Activated CD8-positive, alpha-beta memory T cell treated with anti-CD3 and anti-CD28 coated beads for 36 hours (primary cell): ENCODE data around the gene PEA15. TPM values are rescaled to one million over a fixed set of nuclear protein-coding genes. Genes with fewer than 3 reads are reported as not detected.

ENCODE experiments used
- CTCF ChIA-PET: fragments of 350-600 bp; sonication (Branson Sonifier 250); formaldehyde crosslinking; loops from one replicate; lab custom pipeline; 2021; ENCODE audit warnings: antibody characterized with exemption; lab: Charles Lee
- POLR2A ChIA-PET: fragments of 350-600 bp; sonication (Branson Sonifier 250); formaldehyde crosslinking; loops from one replicate; lab custom pipeline; 2021; ENCODE audit warnings: antibody characterized with exemption; lab: Charles Lee
- total RNA-seq, 2 experiments: library from RNA; stranded (reverse); gene quantifications; one replicate each; pipeline ENCODE4 v1.2.3, GENCODE V29; 2021

The PEA15 gene
- total RNA-seq, 2 experiments from 2014 or later, result 78.4 to 81.3 TPM

DNA sequence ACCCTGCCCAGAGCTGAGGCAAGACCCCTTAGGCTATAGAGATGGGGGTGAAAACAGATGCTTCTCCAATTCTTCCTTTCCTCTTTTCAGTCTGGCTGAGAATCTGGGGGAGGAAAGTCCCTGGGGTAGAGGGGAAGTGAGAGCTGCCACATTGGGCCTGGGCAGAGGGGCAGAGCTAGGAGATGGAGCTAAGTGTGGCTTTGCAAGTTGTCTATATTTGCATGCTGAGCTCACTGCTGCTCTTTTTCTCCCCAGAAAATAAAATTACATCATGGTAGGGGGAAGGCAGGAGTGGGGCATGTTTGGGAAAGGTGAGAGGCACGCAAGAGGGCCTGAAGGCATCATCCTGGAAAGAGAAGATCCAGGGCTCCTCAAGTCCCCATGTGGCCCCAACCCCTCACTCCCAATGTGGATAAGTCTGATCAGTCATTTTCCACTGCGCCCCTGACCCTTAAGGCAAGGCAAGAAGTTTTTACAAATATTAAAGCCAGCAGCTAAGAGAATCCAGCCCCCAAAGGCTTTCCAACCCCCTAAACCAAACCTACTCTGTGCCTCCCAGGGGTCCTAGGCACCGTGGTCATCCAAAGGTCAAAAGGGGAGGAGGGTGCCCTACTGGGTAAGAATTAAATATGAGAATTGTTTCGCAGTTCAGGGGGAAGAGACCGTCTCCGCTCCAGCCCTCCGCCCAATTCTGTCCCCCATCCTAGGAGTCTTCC is 500 bp upstream of the PEA15 start:
- ChIA-PET CTCF (interaction anchor here (0.6 to 1.7 kb wide), 3 partner anchors 86 to 280 kb away, joined by 3 to 5 read pairs (median 4); partner anchors contain the start of gene IGSF8), POLR2A (no interaction called here)

DNA sequence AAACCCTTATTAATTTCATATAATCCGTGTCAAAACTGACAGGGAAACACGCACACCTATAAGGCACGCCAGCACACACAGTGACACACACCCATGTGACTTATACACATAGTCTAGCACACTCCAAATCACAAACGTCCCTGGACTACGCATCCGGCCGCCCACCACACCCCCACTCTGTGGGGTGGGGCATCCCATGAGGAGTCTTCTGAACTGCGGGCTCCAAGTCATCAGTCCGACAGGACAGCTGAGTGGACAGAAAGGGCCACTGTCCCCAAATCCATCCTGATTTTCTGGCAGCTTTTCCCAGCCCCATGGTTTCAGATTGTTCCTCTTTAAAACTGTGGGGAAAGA is 829 bp downstream of the PEA15 start:
- ChIA-PET POLR2A (interaction anchor here (0.6 kb wide), 1 partner anchor 83 kb away, joined by 4 read pairs; no protein-coding TSS in a partner anchor), CTCF (interaction anchor here (0.6 to 1.7 kb wide), 3 partner anchors 13 to 86 kb away, joined by 3 to 4 read pairs (median 3); no protein-coding TSS in a partner anchor)

DNA sequence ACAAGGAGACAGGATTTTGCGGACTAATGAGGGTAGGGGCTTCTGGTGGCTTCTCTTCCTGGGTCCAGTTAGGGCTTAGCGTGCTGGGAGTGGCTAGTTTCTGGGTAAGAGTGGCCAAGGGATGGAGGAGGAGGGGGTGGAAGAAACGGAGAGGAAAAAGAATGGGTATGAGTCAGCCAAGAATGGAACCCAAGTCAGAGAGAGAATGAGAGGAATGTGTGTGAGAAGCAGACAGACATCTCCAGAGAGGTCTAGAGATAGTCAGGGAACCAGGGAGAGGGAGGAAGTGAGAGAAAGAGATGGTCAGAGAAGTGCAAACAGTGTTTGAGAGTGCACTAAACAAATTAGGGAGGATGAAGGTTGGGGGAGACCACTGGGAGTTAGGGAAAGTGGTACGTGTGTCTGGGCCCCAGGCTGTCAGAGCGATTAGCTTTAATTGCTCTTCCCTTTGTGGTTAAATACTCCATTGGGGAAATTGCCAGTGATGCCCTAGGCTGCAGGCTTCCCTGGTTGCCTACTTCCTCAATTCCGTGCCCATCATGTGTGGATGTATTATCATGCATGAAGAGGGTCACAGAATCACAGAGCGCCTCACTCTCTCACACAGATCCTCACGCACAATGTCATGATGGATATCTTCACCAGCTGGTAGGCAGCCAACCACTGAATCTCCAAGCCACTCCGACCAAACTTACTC is 1.4 kb downstream of the PEA15 start:
- POLR2A ChIA-PET, result interaction anchor here (0.6 to 2.4 kb wide), 2 partner anchors 78 to 82 kb away, joined by 4 to 7 read pairs; partner anchors contain the start of gene PEX19
- CTCF ChIA-PET, result interaction anchor here (0.6 to 1.7 kb wide), 3 partner anchors 13 to 85 kb away, joined by 3 to 4 read pairs (median 3); no protein-coding TSS in a partner anchor

DNA sequence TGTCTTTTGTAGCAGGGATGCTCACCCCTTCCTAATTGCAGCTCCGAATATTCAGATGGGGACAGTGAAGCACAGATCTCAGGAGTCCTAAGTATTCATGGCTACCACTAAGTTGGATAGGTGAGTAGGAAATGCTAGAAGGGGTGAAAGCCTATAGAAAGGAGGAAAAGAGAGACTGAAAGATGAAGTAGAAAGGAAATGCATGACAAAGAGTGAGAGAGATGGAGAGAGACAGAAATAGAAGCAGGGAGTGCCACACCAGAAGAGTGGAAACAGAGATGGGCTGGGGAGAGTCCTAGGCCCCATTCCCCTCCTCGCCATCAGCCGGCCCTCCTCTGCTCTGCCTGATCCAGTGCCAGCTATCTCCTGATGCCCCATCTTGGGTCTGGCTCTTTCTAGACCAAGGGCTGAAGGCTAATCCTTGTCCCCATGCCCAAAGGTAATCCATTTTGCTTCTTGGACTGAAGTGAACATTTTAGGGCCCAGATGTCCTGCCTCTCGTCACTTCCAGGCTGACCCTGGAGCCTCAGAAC is 2.0 kb downstream of the PEA15 start:
- ChIA-PET POLR2A (interaction anchor here (0.7 to 2.4 kb wide), 2 partner anchors 78 to 82 kb away, joined by 3 to 7 read pairs; partner anchors contain the start of gene PEX19), CTCF (interaction anchor here (1.7 to 2.6 kb wide), 2 partner anchors 14 to 15 kb away, joined by 3 to 11 read pairs; no protein-coding TSS in a partner anchor)

- CTCF ChIA-PET, result interaction anchor here (1.2 to 2.6 kb wide), 2 partner anchors 15 to 44 kb away, joined by 3 to 11 read pairs; no protein-coding TSS in a partner anchor
Observed at GRCh38 chr1:160207771-160208556, 2.8 kb downstream of the PEA15 start.

DNA sequence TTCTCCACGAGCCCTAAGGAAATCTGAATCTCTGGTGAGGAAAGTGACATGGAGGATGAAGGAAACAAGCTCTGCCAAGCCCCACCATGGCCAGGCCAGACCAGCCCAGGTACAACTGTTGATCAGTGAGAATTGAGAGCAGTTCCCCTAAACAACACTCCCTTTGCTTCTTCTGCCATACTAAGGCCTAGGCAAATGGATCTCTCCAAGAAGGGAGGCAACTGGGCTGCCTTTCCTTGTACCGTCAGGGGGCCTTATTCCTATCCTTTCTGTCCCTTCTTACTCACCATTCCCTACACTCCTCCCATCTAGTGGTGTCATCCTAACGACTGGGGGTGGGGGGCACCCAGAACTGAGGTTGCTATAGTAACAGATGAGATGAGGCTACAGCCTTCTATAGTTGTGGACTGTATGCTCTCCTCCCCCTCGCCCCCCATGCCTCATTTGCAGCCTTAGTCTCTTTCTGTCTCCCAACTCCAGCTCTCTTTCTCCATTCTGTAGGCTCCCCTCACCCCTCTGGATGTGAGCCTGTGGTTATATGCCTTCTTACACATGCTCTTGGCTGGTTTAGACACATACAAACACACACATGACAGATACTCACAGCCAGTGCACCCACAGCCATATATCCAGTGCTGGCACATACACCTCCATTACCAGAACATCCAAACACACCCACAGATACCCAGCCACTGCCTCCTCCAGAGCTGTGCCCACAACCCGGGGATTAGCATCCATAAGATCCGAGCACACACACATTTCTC is 3.6 kb downstream of the PEA15 start:
- ChIA-PET POLR2A (interaction anchor here (2.4 kb wide), 1 partner anchor 76 kb away, joined by 7 read pairs; the partner anchor contains the start of gene PEX19), CTCF (interaction anchor here (1.2 to 2.6 kb wide), 2 partner anchors 16 to 43 kb away, joined by 3 to 11 read pairs; no protein-coding TSS in a partner anchor)

More at GRCh38 chr1:160207771-160208556, 2.8 kb downstream of the PEA15 start:
- POLR2A ChIA-PET, result interaction anchor here (0.7 to 2.4 kb wide), 2 partner anchors 77 to 81 kb away, joined by 3 to 7 read pairs; partner anchors contain the start of gene PEX19

DNA sequence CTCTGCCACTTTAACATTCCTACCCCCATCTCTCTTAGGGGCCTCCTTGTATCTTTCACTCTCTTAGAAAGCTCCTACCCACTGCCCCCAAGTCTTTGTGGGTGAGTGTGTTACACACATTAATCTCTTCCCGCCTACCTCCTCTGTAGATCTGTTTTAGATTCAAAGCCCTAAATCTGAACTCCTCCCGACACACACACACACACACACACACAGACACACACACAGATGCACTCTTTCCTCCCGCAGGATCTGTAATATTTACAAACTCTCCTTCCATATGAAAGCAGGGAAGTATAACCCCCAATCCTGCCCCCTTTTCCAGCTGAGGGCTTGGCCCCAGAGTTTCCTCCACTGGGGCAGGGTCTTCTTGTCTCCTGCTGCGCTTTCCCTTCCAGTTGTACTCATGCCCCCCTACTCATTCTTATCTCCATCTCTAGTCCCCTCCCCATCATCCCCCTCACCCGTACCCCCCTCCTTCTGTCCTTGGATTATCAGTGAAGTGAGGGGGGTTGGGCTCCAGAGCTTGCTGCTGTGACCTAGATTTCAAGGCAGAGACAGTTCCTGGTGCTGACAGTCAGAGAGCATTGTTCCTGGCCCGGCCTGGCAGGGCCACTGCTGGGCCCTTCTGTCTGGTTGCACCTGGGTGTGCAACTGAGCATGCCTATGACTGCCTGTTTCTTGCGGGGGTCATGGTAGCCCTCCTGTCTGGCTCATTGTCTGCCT is 4.3 kb downstream of the PEA15 start:
- POLR2A ChIA-PET, result interaction anchor here (2.4 kb wide), 1 partner anchor 75 kb away, joined by 7 read pairs; the partner anchor contains the start of gene PEX19
- CTCF ChIA-PET, result interaction anchor here (0.6 to 2.6 kb wide), 3 partner anchors 17 to 79 kb away, joined by 3 to 11 read pairs (median 3); no protein-coding TSS in a partner anchor

- CTCF ChIA-PET, result no interaction called here
- POLR2A ChIA-PET, result no interaction called here
Observed at GRCh38 chr1:160210561-160210960, 5.4 kb downstream of the PEA15 start.

DNA sequence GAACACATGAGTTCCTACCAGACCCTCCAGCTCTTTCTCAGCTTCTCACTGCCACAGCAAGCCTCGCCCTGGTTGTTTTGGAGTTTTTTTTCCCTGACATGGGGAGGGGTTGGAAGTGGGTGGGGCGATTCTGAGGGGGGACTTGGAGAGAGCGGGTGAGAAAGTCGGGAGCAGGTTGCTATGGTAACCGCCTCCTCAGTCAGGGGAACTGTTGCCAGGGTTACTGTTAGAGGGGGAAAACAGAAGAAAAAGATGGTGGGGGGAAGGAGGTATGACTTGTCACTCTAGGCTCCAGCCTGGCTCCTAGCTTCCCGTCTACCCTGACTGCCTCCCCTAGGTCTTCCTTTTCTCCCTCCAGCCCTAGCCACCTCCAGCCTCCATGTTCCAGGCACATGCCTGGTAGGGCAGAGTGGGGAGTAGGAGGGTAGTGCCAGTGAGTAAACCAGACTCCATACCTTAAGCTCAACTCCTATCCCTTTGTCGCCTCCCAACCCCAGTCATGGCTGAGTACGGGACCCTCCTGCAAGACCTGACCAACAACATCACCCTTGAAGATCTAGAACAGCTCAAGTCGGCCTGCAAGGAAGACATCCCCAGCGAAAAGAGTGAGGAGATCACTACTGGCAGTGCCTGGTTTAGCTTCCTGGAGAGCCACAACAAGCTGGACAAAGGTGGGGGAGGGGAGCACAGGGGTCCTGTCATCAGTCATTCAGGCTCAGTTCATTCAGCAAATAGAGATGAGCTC is 6.0 kb downstream of the PEA15 start:
- ChIA-PET POLR2A (interaction anchor here (0.7 kb wide), 1 partner anchor 8 kb away, joined by 3 read pairs; no protein-coding TSS in a partner anchor), CTCF (interaction anchor here (1.3 kb wide), 1 partner anchor 18 kb away, joined by 3 read pairs; no protein-coding TSS in a partner anchor)

GRCh38 chr1:160214481-160215140 is 9.4 kb downstream of the PEA15 start:
- ChIA-PET POLR2A (no interaction called here), CTCF (interaction anchor here (0.5 kb wide), 1 partner anchor 27 kb away, joined by 4 read pairs; no protein-coding TSS in a partner anchor)

GRCh38 chr1:160216301-160216700 is 11.1 kb downstream of the PEA15 start:
- ChIA-PET POLR2A (no interaction called here), CTCF (no interaction called here)

DNA sequence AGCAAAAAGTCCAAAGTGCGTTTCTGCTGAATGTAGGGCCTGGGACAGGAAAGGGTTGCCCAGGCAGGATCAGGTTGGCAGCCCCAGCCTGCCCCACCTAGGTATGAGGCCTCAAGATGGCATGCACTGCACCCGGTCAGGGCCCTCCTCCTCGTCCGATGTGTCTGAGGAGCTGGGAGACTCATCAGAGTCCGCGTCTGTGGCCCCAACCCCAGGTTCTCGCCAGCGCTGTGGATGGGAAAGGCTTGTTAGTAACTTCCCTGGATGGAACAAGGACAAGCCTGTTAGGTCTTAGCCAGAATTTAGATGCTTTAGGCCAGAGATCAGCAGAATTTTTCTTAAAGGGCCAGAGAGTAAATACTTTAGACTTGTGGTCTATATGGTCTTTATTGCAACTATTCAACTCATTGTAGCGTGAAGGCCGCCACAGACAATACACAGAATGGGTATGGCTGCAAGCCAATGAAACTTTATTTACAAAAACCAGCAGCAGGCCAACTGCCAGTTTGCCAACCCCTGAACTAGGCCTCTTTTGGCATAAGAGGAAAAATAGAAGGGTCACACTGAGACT is 12.4 kb downstream of the PEA15 start:
- ChIA-PET POLR2A (no interaction called here), CTCF (interaction anchor here (1.5 kb wide), 1 partner anchor 74 kb away, joined by 3 read pairs; no protein-coding TSS in a partner anchor)

DNA sequence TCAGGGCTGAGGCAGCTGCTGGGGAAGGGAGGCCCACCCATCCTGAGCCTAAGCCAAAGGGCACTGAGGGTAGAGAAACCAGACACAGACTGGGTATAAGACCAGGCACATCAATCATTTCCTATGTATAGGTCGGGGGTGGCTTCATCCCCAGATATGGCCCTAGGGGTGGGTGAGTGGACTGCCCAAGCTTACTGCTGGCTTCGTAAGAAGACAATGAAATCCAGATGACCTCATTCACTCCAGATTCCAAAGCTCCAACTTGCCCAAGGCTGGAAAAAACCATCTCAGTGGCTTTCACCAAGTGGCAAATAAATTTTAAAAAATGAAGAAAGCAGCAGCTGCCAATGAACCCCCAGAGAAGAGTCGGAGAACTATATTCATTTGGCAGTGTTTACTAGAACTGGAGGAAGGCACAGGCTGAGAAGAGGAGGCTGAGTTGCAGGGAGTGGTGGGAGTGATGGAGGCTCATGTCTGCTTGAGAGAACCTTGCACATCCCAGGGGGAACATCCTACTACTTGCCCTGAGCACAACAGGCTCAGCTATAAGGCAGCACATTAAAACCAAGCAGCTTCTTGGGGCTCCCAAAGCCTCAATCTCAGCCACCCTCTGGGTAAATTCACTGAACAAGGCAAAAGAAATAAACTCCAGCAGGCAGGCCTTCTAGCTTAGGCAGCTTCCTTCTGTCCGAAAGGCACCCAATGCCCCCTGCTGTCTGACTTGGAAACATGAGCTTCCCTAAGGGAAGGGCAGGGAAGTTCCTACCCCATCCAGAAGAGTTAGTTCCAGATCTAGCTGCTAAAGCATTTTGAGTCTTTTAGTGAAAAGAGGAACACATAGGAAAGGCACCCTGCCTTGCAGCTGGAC is 14.1 kb downstream of the PEA15 start:
- POLR2A ChIA-PET, result interaction anchor here (0.8 kb wide), 1 partner anchor 8 kb away, joined by 3 read pairs; no protein-coding TSS in a partner anchor
- CTCF ChIA-PET, result interaction anchor here (1.3 to 2.2 kb wide), 3 partner anchors 26 to 35 kb away, joined by 3 to 7 read pairs (median 5); no protein-coding TSS in a partner anchor

- ChIA-PET POLR2A (no interaction called here), CTCF (interaction anchor here (0.8 to 2.2 kb wide), 5 partner anchors 10 to 115 kb away, joined by 3 to 7 read pairs (median 3); no protein-coding TSS in a partner anchor)
Observed at GRCh38 chr1:160220301-160220700, 15.1 kb downstream of the PEA15 start.
